Adrenal gland (tissue), 12 donors: ENCODE results near the gene GTF2A1. TPM values are rescaled to one million over a fixed set of nuclear protein-coding genes. Genes with fewer than 3 reads are reported as not detected.

Experiments used
- DNase-seq, 7 donors: peaks; one replicate each; pipeline ENCODE4 v3.0.0-alpha.2; 2019 to 2020
- H3K27ac ChIP-seq, 5 donors: fragments of 200-600 bp; sonication (generic) in 4 of 5; 1 replicate in 3 of 5; 2 replicates in 2 of 5; pipeline versions ENCODE4 v1.5.1 to v1.8.0; 2016 to 2020; ENCODE audit warnings: mild to moderate bottlenecking in 1 of 5
- H3K27me3 ChIP-seq: fragments of 200-600 bp; 2 replicates; pipeline ENCODE4 v1.8.0; 2021
- H3K36me3 ChIP-seq, 2 donors: fragments of 200-600 bp; replicated peaks in 1 of 2; 1 replicate in 1 of 2; 2 replicates in 1 of 2; pipeline versions ENCODE4 v1.5.1 to v1.8.0; 2018 to 2022
- H3K4me1 ChIP-seq, 2 donors: fragments of 200-600 bp; replicated peaks in 1 of 2; 1 replicate in 1 of 2; 2 replicates in 1 of 2; pipeline versions ENCODE4 v1.5.1 to v1.8.0; 2018 to 2021
- H3K4me3 ChIP-seq, 4 donors: fragments of 200-600 bp; sonication (generic) in 3 of 4; one replicate each; pipeline ENCODE4 v1.5.1; 2016 to 2018
- H3K9me3 ChIP-seq, 3 donors: fragments of 200-600 bp; sonication (generic) in 1 of 3; replicated peaks in 1 of 3; 1 replicate in 2 of 3; 2 replicates in 1 of 3; pipeline versions ENCODE4 v1.5.1 to v1.8.0; 2016 to 2021
- CTCF ChIP-seq, 6 experiments: fragments of 450-650 bp in 4 of 6; fragments of 200-600 bp in 2 of 6; sonication (generic) in 1 of 6; IDR thresholded peaks; 1 replicate in 5 of 6; 2 replicates in 1 of 6; pipeline versions ENCODE4 v1.5.1 to v1.8.0; 2016 to 2021; ENCODE audit warnings: antibody characterized with exemption in 6 of 6, mild to moderate bottlenecking in 2 of 6, moderate library complexity in 1 of 6
- POLR2A ChIP-seq, 2 donors: fragments of 450-650 bp; IDR thresholded peaks; one replicate each; pipeline ENCODE4 v1.6.1; 2017; ENCODE audit warnings: antibody characterized with exemption in 2 of 2, mild to moderate bottlenecking in 2 of 2, moderate library complexity in 1 of 2
- WGBS, 4 donors: extraction: QIAGEN DNeasy Blood & Tissue Kit in 2 of 4; methylation state at CpG; one replicate each; pipeline versions ENCODE4 v1.1.5 to v1.1.7; 2013 to 2017; 5-methylcytosine and 5-hydroxymethylcytosine counted together
- intact Hi-C, 2 donors: fragments of 100-400 bp; cut with DNase I; formaldehyde crosslinking; loops; one replicate each; pipeline versions ENCODE4 v1.14.1 to v1.15.0; 2022 to 2023
- polyA plus RNA-seq, 3 donors: library from polyadenylated mRNA; stranded (reverse); fragments of 200-250 nt in 2 of 3; fragments of 350-450 nt in 1 of 3; fragmentation: Illumina TruSeq in 1 of 3; extraction: RNeasy Lipid Tissue Mini Kit (QIAGEN cat#74804) in 1 of 3; gene quantifications; one replicate each; pipeline ENCODE4 v1.2.3, GENCODE V29; 2013 to 2014
- total RNA-seq, 9 donors: library from RNA; depleted of rRNA in 4 of 9; stranded (reverse); fragments of >200 nt in 4 of 9; fragments of 120-200 nt in 1 of 9; fragmentation: NEBNext Ultra II Directional in 1 of 9; extraction: Animal tissue kit (Norgen Biotek cat#: 25700) in 1 of 9; gene quantifications; one replicate each; pipeline versions ENCODE4 v1.1.0 to v1.2.4, GENCODE V29; 2013 to 2023
- donor health status: healthy with polysubstance abuse.
- donor health status: Bipolar disorder and iron deficiency.
- donor health status: DM: yes; HTN: yes; CAD: no.
- donor health status: DM: no; HTN: no; CAD: no.
- donor health status: DM: no; HTN: no; CAD: no.
- donor health status: DM: yes; HTN: yes; CAD: no.

Gene GTF2A1
- total and polyA plus RNA-seq, 12 donors, result 4.3 to 51.4 (median 29.4) TPM

DNA sequence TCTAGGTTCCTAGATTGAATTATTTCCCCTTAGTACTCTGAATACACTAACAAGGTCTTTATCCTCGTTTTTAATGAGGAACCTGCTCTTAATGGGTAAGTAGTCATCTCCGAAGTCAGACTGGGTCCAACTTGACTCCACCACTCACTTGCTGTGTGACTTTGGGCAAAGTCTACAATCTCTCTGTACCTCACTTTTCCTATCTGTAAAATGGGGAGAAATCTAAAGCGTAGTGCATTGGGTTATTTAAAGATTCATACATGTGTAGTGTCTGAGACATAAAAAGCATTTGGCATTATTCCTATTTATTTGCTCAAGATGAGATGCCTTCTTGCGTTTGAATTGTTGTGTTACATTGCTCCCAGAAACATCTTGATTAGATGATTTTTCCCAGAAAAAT is 51.5 kb downstream of the GTF2A1 start:
- H3K36me3 ChIP-seq, result no peaks in the 10 kb centered on the region
- WGBS, 4 donors, result 49 to 59% (median 51%) methylated on average over 4 of the region's 4 CpGs
- H3K4me3 ChIP-seq, result peak overlapping the region in 2 of 4 donors; percentile 40 to 69
- peak overlapping the region in 4 of 5 donors; percentile 83 to 99 (median 93) for H3K27ac ChIP-seq
- H3K27me3 ChIP-seq, result no peaks in the 10 kb centered on the region
- H3K4me1 ChIP-seq, result peaks cover 5 to 23% of the 10 kb centered on the region in 2 donors
- intact Hi-C loops, result loop anchor here in 1 of 2 donors (10.0 kb wide), 1 partner anchor 214 kb away; the partner anchor contains the start of gene TSHR
- DNase-seq, result no peak
- TF ChIP-seq POLR2A (IDR thresholded peaks at IDR 0.05), result no peak
- no peak for TF ChIP-seq CTCF (IDR thresholded peaks at IDR 0.05)
- no peaks in the 10 kb centered on the region for H3K9me3 ChIP-seq

- DNase-seq, result no peak
- Histone ChIP-seq H3K9me3 (no peaks in the 10 kb centered on the region), H3K27me3 (no peaks in the 10 kb centered on the region), H3K4me1 (peaks cover 5 to 24% of the 10 kb centered on the region in 2 donors), H3K4me3 (no peak overlapping the region), H3K36me3 (no peaks in the 10 kb centered on the region), H3K27ac (no peak overlapping the region)
- WGBS, 4 donors, result 85 to 92% (median 87%) methylated on average over 2 of the region's 2 CpGs
- TF ChIP-seq POLR2A (IDR thresholded peaks at IDR 0.05), result no peak
- TF ChIP-seq CTCF (IDR thresholded peaks at IDR 0.05), result no peak
- intact Hi-C loops, result loop anchor here in 1 of 2 donors (10.0 kb wide), 1 partner anchor 211 kb away; the partner anchor contains the start of gene TSHR
These were observed 54.6 kb downstream of the GTF2A1 start for GRCh38 chr14:81166121-81166520.

GRCh38 chr14:81165188-81165587 is 55.6 kb downstream of the GTF2A1 start:
- Histone ChIP-seq H3K4me3 (no peak overlapping the region), H3K27ac (no peak overlapping the region), H3K4me1 (peaks cover 0 to 19% of the 10 kb centered on the region in 2 donors), H3K27me3 (no peaks in the 10 kb centered on the region), H3K36me3 (no peaks in the 10 kb centered on the region), H3K9me3 (no peaks in the 10 kb centered on the region)
- TF ChIP-seq POLR2A (IDR thresholded peaks at IDR 0.05), result no peak
- TF ChIP-seq CTCF (IDR thresholded peaks at IDR 0.05), result no peak
- 69 to 81% (median 78%) methylated on average over 4 of the region's 4 CpGs for WGBS, 4 donors
- DNase-seq, result no peak
- intact Hi-C loops, result loop anchor here in 1 of 2 donors (10.0 kb wide), 1 partner anchor 210 kb away; the partner anchor contains the start of gene TSHR

DNA sequence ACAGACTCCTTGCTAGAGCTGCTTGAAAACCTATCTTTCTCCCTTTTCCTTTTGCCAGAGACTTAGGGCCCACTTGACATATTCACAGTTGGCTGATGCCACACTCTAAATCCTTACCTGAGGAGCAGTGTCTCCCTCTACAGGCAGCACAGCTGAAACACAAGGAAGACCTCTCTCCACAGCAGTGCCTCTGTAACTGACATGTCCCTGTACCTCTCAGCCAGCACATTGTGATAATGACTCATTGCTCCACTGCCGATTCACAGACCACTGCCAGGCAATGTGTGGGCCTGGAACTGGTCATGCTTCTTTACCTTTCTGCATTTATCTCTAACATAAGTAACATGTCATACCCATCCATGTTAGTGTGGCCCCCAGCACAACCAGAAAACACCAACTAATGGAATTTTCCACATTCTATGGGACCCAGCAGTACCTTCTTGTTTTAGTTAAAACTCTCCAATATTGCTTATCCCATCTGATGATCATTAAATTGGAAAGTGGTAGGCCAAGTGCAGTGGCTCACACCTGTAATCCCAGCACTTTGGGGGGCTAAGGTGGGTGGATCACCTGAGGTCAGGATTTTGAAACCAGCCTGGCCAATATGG is 56.5 kb downstream of the GTF2A1 start:
- H3K4me1 ChIP-seq, result peaks cover 0 to 14% of the 10 kb centered on the region in 2 donors
- H3K4me3 ChIP-seq, result no peak overlapping the region
- H3K27ac ChIP-seq, result peak overlapping the region in 2 of 5 donors; percentile 6 to 9
- TF ChIP-seq CTCF (IDR thresholded peaks at IDR 0.05) (peak; percentile 51 to 82 (median 78)), POLR2A (IDR thresholded peaks at IDR 0.05) (peak in 1 of 2 donors; percentile 7)
- peak; percentile 70 to 93 (median 86) for DNase-seq
- no peaks in the 10 kb centered on the region for H3K36me3 ChIP-seq
- 0 to 21% (median 6%) methylated on average over 1 of the region's 1 CpG for WGBS, 4 donors
- no peaks in the 10 kb centered on the region for H3K9me3 ChIP-seq
- intact Hi-C loops, result loop anchor here in 1 of 2 donors (5.0 to 10.0 kb wide), 2 partner anchors 162 to 209 kb away; partner anchors contain the start of gene TSHR
- H3K27me3 ChIP-seq, result no peaks in the 10 kb centered on the region
